ENCODE measurements around the gene RRAGB.
"Not testable (repeated sequence)": the region's sequence is repeated elsewhere in the genome, so short reads cannot be mapped to it uniquely, and the experiment has no call there.

Gene RRAGB, protein sequence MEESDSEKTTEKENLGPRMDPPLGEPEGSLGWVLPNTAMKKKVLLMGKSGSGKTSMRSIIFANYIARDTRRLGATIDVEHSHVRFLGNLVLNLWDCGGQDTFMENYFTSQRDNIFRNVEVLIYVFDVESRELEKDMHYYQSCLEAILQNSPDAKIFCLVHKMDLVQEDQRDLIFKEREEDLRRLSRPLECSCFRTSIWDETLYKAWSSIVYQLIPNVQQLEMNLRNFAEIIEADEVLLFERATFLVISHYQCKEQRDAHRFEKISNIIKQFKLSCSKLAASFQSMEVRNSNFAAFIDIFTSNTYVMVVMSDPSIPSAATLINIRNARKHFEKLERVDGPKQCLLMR

DNA sequence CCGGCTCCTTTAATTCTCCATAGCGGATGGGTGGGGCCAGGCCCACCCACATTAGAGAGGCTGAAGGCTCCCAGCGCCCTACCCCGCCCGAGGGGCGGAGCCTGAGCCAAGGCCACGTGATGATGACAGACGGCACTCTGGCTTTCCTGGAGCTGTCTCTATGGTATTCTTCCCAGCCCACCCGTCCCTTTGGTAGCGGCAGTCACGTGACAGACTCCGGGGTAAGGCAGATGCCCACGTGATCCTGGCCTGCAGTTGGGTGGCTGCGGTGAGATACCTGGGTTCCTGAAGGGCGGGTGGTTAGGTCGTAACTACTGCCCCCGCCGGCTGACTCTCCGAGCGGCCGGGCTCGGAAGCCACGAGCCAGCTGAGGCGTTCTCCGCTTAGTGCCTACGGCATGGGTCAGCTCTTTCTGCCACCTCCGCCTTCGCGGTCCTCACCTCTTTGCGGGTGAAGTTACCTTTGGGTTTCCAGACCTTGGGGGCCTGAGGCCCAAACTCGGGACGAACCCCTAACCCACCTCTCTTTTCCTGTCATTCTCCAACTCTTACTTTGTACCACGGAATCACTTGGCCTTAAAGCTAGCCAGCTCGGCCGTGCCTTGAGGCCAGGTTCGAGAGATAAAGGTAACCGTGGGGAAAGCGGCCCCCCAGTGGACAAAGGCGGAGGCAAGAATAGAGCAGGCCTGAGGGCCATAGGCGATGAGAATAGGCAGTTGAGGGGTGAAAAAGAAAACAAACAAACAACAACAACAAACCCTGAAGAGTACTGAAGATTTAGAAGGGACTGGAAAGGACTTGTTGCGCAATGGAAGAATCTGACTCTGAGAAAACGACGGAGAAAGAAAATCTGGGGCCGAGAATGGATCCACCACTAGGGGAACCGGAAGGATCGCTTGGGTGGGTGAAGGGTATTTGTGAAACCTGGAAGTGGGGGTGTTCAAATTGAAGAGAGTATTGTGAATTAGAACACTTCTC lies at the start of gene RRAGB:
TSS of gene RRAGB (plus strand) at position 229 of the 977 bp plus-strand sequence. CDS start at position 808, 579 bp downstream.
- Mint-ChIP-seq H3K27me3 (no peaks in the 10 kb centered on the region), H3K27ac (ENCODE audit: low read depth) (peak within 1 kb of the TSS; percentile 95), H3K36me3 (ENCODE audit: insufficient read depth) (peaks cover 4% of the 10 kb centered on the region), H3K9me3 (no peaks in the 10 kb centered on the region), H3K4me3 (peak within 1 kb of the TSS; percentile 78), H3K4me1 (peaks cover 26% of the 10 kb centered on the region)
- DNase-seq (ENCODE audit: low spot score in 2 of 2) (peak; percentile 66 to 81), ATAC-seq (replicated peaks; ENCODE audit: extremely low read depth, poor library complexity, severe bottlenecking) (peak; percentile 96)

DNA sequence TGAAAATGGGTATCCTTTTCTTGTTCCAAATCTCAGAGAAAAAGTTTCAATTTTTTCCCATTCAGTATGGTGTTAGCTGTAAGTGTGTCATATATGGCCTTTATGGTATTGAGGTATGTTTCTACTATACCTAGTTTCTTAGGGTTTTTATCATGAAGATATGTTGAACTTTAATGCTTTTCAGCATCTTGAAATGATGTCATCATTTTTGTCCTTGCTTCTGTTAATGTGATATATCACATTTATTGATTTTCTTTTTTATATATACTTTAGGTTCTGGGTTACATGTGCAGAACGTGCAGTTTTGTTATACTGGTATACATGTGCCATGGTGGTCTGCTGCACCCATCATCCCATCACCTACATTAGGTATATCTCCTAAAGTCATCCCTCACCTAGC lies 49.5 kb upstream of the RRAGB start:
- DNase-seq (ENCODE audit: low spot score in 2 of 2) (no peak), ATAC-seq (replicated peaks; ENCODE audit: extremely low read depth, poor library complexity, severe bottlenecking) (no peak)
- no peaks in the 10 kb centered on the region for H3K36me3 Mint-ChIP-seq (ENCODE audit: insufficient read depth)
- no peaks in the 10 kb centered on the region for H3K4me1 Mint-ChIP-seq
- no peak overlapping the region for H3K27ac Mint-ChIP-seq (ENCODE audit: low read depth)
- H3K9me3 Mint-ChIP-seq: peaks cover 10% of the 10 kb centered on the region
- peaks cover 11% of the 10 kb centered on the region for H3K27me3 Mint-ChIP-seq
- no peak overlapping the region for H3K4me3 Mint-ChIP-seq

DNA sequence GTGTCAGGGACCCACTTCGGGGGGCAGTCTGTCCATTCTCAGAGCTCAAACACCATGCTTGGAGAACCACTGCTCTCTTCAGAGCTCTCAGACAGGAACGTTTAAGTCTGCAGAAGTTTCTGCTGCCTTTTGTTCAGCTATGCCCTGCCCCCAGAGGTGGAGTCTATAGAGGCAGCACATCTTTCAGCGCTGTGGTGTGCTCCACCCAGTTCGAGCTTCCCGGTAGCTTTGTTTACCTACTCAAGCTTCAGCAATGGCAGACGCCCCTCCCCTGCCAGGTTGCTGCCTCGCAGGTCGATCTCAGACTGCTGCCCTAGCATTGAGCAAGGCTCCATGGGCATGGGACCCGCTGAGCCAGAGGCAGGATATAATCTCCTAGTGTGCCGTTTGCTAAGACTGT lies 29.0 kb upstream of the RRAGB start:
- H3K4me1 Mint-ChIP-seq; DNase-seq (ENCODE audit: low spot score in 2 of 2); H3K27ac Mint-ChIP-seq (ENCODE audit: low read depth); H3K9me3 Mint-ChIP-seq; H3K4me3 Mint-ChIP-seq; H3K36me3 Mint-ChIP-seq (ENCODE audit: insufficient read depth); ATAC-seq (replicated peaks; ENCODE audit: extremely low read depth, poor library complexity, severe bottlenecking): not testable (repeated sequence)
- H3K27me3 Mint-ChIP-seq: peaks cover 45% of the 10 kb centered on the region

DNA sequence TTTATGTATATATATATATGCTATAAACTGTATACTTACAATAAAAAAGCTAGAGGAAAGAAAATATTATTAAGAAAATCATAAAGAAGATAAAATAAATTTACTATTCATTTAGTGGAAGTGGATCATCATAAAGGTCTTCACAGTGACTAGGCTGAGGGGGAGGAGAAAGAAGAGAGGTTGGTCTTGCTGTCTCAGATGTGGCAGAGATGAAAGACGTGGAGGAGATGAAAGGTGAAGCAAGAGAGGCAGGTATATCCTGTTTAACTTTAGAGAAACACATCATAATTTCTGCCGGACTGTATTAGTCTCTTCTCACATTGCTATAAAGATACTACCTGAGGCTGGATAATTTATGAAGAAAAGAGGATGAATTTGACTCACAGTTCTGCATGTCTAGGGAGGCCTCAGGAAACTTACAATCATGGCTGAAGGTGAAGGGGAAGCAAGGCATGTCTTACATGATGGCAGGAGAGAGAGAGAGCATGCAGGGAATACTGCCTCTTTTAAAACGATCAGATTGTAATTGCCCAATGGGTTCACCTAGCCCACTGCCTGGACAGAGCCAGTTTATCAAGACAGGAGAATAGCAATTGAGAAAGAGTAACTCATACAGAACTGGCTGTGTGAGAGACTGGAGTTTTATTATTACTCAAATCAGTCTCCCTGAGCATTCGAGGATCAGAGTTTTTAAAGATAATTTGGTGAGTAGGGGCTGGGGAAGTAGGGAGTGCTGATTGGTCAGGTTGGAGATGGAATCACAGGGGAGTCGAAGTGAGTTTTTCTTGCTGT lies 22.1 kb upstream of the RRAGB start:
- Mint-ChIP-seq H3K4me1 (peaks cover 8% of the 10 kb centered on the region), H3K4me3 (peak overlapping the region; percentile 46), H3K36me3 (ENCODE audit: insufficient read depth) (no peaks in the 10 kb centered on the region), H3K9me3 (no peaks in the 10 kb centered on the region), H3K27ac (ENCODE audit: low read depth) (no peak overlapping the region), H3K27me3 (peaks cover 19% of the 10 kb centered on the region)
- ATAC-seq (replicated peaks; ENCODE audit: extremely low read depth, poor library complexity, severe bottlenecking): no peak
- no peak for DNase-seq (ENCODE audit: low spot score in 2 of 2)

DNA sequence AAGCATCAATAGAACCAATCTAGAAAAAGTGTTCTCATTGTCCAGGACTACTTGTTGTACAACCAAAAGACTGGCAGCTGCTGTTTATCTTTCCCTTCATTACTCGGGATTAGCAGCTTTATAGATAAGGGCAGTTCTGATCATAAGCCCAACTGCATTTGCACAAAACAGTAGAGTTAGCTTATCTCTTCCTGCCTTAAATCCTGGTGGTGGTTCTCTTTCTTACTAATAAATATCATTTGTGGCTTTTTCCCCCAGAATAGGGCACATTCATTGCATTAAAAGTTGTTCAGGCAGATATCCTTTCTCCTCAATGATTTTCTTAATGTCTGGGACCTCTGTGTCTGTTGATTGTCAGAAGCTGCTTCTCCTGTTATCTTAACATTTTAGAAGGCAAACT lies 20.2 kb upstream of the RRAGB start:
- H3K4me3 Mint-ChIP-seq: no peak overlapping the region
- no peaks in the 10 kb centered on the region for H3K9me3 Mint-ChIP-seq
- peaks cover 19% of the 10 kb centered on the region for H3K27me3 Mint-ChIP-seq
- no peak overlapping the region for H3K27ac Mint-ChIP-seq (ENCODE audit: low read depth)
- H3K4me1 Mint-ChIP-seq: peaks cover 8% of the 10 kb centered on the region
- ATAC-seq (replicated peaks; ENCODE audit: extremely low read depth, poor library complexity, severe bottlenecking): no peak
- H3K36me3 Mint-ChIP-seq (ENCODE audit: insufficient read depth): no peaks in the 10 kb centered on the region
- no peak for DNase-seq (ENCODE audit: low spot score in 2 of 2)

DNA sequence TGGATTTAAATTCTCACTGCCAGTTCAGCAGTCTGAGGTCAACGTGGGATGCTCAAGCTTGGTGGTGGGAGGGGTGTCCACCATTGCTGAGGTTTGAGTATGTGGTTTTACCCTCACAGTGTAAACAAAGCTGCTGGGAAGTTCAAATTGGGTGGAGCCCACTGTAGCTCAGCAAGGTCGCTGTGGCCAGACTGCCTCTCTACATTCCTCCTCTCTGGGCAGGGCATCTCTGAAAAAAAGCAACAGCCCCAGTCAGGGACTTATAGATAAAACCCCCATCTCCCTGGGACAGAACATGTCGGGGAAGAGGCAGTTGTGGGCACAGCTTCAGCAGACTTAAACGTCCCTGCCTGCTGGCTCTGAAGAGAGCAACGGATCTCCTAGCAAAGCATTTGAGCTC lies 14.9 kb upstream of the RRAGB start:
- ATAC-seq (replicated peaks; ENCODE audit: extremely low read depth, poor library complexity, severe bottlenecking) (no peak), DNase-seq (ENCODE audit: low spot score in 2 of 2) (no peak)
- no peak overlapping the region for H3K27ac Mint-ChIP-seq (ENCODE audit: low read depth)
- H3K9me3 Mint-ChIP-seq: no peaks in the 10 kb centered on the region
- H3K36me3 Mint-ChIP-seq (ENCODE audit: insufficient read depth): no peaks in the 10 kb centered on the region
- H3K4me3 Mint-ChIP-seq: no peak overlapping the region
- H3K27me3 Mint-ChIP-seq: peaks cover 28% of the 10 kb centered on the region
- H3K4me1 Mint-ChIP-seq: no peaks in the 10 kb centered on the region

DNA sequence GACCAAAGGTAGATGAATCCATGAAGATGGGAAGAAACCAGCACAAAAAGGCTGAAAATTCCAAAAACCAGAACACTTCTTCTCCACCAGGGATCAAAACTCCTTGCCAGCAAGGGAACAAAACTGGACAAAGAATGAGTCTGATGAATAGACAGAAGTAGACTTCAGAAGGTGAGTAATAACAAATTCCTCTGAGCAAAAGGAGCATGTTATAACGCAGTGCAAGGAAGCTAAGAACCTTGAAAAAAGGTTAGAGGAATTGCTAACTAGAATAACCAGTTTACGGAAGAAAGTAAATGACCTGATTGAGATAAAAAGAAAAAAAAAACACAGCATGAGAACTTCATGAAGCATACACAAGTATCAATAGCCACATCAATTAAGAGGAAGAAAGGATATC lies 14.1 kb upstream of the RRAGB start:
- H3K27ac Mint-ChIP-seq (ENCODE audit: low read depth); ATAC-seq (replicated peaks; ENCODE audit: extremely low read depth, poor library complexity, severe bottlenecking); H3K4me3 Mint-ChIP-seq; H3K36me3 Mint-ChIP-seq (ENCODE audit: insufficient read depth); DNase-seq (ENCODE audit: low spot score in 2 of 2); H3K4me1 Mint-ChIP-seq; H3K9me3 Mint-ChIP-seq: not testable (repeated sequence)
- peaks cover 28% of the 10 kb centered on the region for H3K27me3 Mint-ChIP-seq

DNA sequence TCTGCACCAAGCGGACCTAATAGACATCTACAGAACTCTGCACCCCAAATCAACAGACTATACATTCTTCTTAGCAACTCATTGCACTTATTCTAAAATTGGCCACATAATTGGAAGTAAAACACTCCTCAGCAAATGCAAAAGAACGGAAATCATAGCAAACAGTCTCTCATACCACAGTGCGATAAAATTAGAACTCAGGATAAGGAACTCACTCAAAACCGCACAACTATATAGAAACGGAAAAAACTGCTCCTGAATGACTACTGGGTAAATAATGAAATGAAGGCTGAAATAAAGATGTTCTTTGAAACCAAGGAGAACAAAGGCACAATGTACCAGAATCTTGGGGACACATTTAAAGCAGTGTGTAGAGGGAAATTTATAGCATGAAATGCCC lies 12.5 kb upstream of the RRAGB start:
- H3K36me3 Mint-ChIP-seq (ENCODE audit: insufficient read depth); H3K27ac Mint-ChIP-seq (ENCODE audit: low read depth); H3K4me3 Mint-ChIP-seq; H3K4me1 Mint-ChIP-seq; ATAC-seq (replicated peaks; ENCODE audit: extremely low read depth, poor library complexity, severe bottlenecking); H3K9me3 Mint-ChIP-seq; DNase-seq (ENCODE audit: low spot score in 2 of 2): not testable (repeated sequence)
- peaks cover 28% of the 10 kb centered on the region for H3K27me3 Mint-ChIP-seq

DNA sequence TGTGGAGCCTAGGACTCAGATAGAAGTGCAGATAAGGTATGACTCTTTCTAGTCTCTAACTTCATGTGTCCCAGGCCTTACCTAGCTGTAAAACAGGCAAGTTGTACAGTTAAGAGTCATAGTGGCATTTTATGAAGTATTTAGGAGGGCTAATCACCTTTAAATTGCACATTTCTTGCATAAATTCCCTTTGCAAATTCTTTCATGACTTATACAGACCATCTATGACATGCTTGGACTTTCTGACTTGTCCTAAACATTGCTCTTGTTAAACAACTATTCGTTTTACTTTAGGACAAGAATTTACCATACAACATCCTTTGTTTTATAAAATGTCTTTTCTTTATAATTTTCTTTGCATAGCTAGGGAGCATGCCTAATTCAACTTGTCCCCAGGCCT lies 7.8 kb upstream of the RRAGB start:
- ATAC-seq (replicated peaks; ENCODE audit: extremely low read depth, poor library complexity, severe bottlenecking): no peak
- Mint-ChIP-seq H3K4me3 (no peak overlapping the region), H3K27me3 (peaks cover 10% of the 10 kb centered on the region), H3K4me1 (no peaks in the 10 kb centered on the region), H3K9me3 (no peaks in the 10 kb centered on the region), H3K36me3 (ENCODE audit: insufficient read depth) (no peaks in the 10 kb centered on the region), H3K27ac (ENCODE audit: low read depth) (no peak overlapping the region)
- DNase-seq (ENCODE audit: low spot score in 2 of 2): no peak

DNA sequence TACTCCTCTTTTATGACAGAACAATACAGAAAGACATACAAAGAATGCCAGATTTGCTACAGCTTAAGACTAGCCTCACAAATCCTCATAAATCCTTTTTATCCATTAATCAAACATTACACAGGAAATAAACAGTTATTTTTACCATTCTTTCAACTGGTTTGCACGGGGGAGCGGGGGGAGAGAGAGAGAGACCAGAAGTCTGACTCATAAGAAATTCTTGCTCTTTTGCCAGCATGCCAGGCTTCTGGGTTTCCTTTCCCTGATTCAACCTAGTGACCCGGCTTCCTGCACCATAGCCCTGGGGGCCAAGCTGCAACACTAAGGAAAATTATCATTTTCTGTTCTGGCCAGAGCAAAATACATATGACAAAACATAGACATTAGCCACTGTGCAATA lies 6.8 kb upstream of the RRAGB start:
- H3K9me3 Mint-ChIP-seq: no peaks in the 10 kb centered on the region
- no peak overlapping the region for H3K4me3 Mint-ChIP-seq
- DNase-seq (ENCODE audit: low spot score in 2 of 2) (no peak), ATAC-seq (replicated peaks; ENCODE audit: extremely low read depth, poor library complexity, severe bottlenecking) (no peak)
- H3K4me1 Mint-ChIP-seq: no peaks in the 10 kb centered on the region
- no peak overlapping the region for H3K27ac Mint-ChIP-seq (ENCODE audit: low read depth)
- H3K36me3 Mint-ChIP-seq (ENCODE audit: insufficient read depth): no peaks in the 10 kb centered on the region
- peaks cover under 1% of the 10 kb centered on the region for H3K27me3 Mint-ChIP-seq

DNA sequence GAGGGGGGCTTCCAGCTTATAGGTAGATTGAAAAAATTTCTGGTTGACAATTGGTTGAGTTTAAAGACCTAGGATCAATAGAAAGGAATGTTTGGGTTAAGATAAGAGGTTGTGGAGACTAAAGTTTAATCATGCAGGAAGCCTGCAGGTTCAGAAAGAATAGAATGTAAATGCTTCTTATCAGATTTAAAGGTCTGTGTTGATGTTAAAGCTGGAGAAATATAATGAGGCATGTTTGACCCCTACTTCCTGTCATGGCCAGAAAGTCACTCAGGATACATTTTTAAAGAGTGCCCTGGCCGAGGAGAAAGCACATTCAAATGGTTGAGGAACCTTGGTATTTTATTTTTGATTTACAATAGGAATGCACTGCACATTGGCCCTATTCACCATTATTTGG lies 3.9 kb upstream of the RRAGB start:
- H3K36me3 Mint-ChIP-seq (ENCODE audit: insufficient read depth): no peaks in the 10 kb centered on the region
- H3K27me3 Mint-ChIP-seq: no peaks in the 10 kb centered on the region
- no peak overlapping the region for H3K4me3 Mint-ChIP-seq
- H3K4me1 Mint-ChIP-seq: peaks cover 8% of the 10 kb centered on the region
- H3K27ac Mint-ChIP-seq (ENCODE audit: low read depth): no peak overlapping the region
- ATAC-seq (replicated peaks; ENCODE audit: extremely low read depth, poor library complexity, severe bottlenecking) (no peak), DNase-seq (ENCODE audit: low spot score in 2 of 2) (no peak)
- H3K9me3 Mint-ChIP-seq: no peaks in the 10 kb centered on the region

DNA sequence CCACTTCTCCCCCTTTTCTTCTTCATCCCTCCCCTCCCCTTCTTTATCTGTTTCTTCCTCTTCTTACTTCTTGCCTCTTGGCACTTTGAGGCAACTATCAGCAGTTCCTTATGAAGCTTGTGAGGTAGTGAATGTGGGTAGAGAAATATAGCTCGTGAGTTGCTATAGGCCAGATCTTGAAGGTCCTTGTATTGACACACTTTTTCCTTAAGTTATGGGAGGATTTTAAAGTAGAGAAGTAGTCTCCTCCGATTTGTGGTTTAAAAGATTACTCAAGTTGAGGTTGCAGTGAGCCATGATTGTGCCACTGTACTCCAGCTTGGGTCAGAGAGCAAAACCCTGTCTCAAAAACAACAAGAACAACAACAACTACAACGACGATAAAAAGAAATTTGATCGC lies 3.4 kb upstream of the RRAGB start:
- H3K27ac Mint-ChIP-seq (ENCODE audit: low read depth): no peak overlapping the region
- no peaks in the 10 kb centered on the region for H3K36me3 Mint-ChIP-seq (ENCODE audit: insufficient read depth)
- DNase-seq (ENCODE audit: low spot score in 2 of 2) (no peak), ATAC-seq (replicated peaks; ENCODE audit: extremely low read depth, poor library complexity, severe bottlenecking) (no peak)
- no peak overlapping the region for H3K4me3 Mint-ChIP-seq
- no peaks in the 10 kb centered on the region for H3K9me3 Mint-ChIP-seq
- peaks cover 9% of the 10 kb centered on the region for H3K4me1 Mint-ChIP-seq
- no peaks in the 10 kb centered on the region for H3K27me3 Mint-ChIP-seq
